Fibroblast of pulmonary artery (primary cell): Measurements from ENCODE around the gene LRCH2.

Experiments used
- DNase-seq: peaks from one replicate; pipeline ENCODE4 v3.0.0-alpha.2; 2010; ENCODE audit warnings: low read depth
- H3K4me3 ChIP-seq: replicated peaks from 2 replicates; pipeline ENCODE4 v1.5.1; 2011; ENCODE audit warnings: low read depth, mild to moderate bottlenecking, control low read depth, low read length, moderate library complexity
- TF ChIP-seq, protein P1 (sequence below): IDR thresholded peaks from 2 replicates; pipeline ENCODE4 v1.5.1; 2011; ENCODE audit warnings: mild to moderate bottlenecking, control low read depth, low read length, inconsistent platforms; ENCODE audit errors: missing control alignments

Gene LRCH2

GRCh38 chrX:115138040-115138439 is 95.9 kb downstream of the LRCH2 start:
- H3K4me3 ChIP-seq = no peak overlapping the region
- DNase-seq = no peak
- TF ChIP-seq, protein P1, sequence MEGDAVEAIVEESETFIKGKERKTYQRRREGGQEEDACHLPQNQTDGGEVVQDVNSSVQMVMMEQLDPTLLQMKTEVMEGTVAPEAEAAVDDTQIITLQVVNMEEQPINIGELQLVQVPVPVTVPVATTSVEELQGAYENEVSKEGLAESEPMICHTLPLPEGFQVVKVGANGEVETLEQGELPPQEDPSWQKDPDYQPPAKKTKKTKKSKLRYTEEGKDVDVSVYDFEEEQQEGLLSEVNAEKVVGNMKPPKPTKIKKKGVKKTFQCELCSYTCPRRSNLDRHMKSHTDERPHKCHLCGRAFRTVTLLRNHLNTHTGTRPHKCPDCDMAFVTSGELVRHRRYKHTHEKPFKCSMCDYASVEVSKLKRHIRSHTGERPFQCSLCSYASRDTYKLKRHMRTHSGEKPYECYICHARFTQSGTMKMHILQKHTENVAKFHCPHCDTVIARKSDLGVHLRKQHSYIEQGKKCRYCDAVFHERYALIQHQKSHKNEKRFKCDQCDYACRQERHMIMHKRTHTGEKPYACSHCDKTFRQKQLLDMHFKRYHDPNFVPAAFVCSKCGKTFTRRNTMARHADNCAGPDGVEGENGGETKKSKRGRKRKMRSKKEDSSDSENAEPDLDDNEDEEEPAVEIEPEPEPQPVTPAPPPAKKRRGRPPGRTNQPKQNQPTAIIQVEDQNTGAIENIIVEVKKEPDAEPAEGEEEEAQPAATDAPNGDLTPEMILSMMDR = no peak

GRCh38 chrX:115134382-115134781 is 99.5 kb downstream of the LRCH2 start:
- TF ChIP-seq, protein P1 = no peak
- DNase-seq = no peak
- H3K4me3 ChIP-seq = no peak overlapping the region

- no peak overlapping the region for H3K4me3 ChIP-seq
- DNase-seq = no peak
- TF ChIP-seq, protein P1 = no peak
Measured at GRCh38 chrX:115112411-115112810, 121.5 kb downstream of the LRCH2 start.

GRCh38 chrX:115098897-115099296 is 135.0 kb downstream of the LRCH2 start:
- H3K4me3 ChIP-seq = no peak overlapping the region
- DNase-seq = no peak
- TF ChIP-seq, protein P1 = no peak

DNA sequence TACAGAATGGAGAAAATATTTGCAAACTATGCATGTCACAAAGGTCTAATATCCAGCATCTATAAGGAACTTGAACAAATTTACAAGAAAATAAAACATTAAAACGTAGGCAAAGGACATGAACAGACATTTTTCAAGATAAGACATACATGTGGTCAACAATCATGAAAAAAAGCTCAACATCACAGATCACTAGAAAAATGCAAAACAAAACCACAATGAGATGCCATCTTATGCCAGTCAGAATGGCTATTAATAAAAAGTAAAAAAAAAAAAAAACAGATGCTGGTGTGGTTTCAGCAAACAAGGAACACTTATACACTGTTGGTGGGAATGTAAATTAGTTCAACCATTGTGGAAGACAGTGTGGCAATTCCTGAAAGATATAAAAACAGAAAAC is 140.7 kb downstream of the LRCH2 start:
- H3K4me3 ChIP-seq = no peak overlapping the region
- TF ChIP-seq, protein P1 = no peak
- no peak for DNase-seq

DNA sequence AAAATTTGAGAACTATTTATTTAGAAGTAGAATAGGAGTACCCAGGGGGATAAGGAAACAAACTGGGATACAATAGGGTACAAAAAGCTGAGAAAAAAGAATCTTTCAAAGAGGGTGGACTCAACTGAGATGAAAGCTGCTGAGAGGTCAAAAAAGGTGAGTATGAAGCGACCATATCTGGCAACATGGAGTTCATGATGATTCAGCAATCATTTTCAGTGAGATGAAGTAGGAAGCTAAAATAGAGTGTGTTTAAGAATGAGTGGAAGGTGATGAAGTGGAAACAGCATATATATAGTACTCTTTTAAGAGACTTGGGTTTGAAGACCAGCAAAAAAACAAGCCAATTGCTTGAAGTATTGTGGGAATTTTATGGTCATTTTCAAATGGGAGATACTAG is 144.5 kb downstream of the LRCH2 start:
- TF ChIP-seq, protein P1 = no peak
- H3K4me3 ChIP-seq = no peak overlapping the region
- DNase-seq = no peak

- TF ChIP-seq, protein P1 = no peak
- no peak for DNase-seq
- H3K4me3 ChIP-seq = no peak overlapping the region
Measured at GRCh38 chrX:115068896-115069295, 165.0 kb downstream of the LRCH2 start.
